MM.1S (cell line): Measurements from ENCODE around the gene STK4.

Source experiments
- EZH2 ChIP-seq: fragments of 300-600 bp; sonication (generic); optimal IDR thresholded peaks from 2 replicates; pipeline ENCODE3; 2017; ENCODE audit warnings: low read depth, mild to moderate bottlenecking, antibody characterized with exemption, low read length, mixed read lengths
- EZH2phosphoT487 ChIP-seq: fragments of 300-600 bp; sonication (generic); IDR thresholded peaks from 2 replicates; pipeline ENCODE4 v1.6.1; 2018; ENCODE audit warnings: antibody characterized with exemption, low read length
- TF ChIP-seq, protein P1 (sequence below): fragments of 300-600 bp; sonication (generic); IDR thresholded peaks from 2 replicates; pipeline ENCODE4 v1.5.1; 2016; ENCODE audit warnings: antibody characterized with exemption, low read length, mixed read lengths

DNA sequence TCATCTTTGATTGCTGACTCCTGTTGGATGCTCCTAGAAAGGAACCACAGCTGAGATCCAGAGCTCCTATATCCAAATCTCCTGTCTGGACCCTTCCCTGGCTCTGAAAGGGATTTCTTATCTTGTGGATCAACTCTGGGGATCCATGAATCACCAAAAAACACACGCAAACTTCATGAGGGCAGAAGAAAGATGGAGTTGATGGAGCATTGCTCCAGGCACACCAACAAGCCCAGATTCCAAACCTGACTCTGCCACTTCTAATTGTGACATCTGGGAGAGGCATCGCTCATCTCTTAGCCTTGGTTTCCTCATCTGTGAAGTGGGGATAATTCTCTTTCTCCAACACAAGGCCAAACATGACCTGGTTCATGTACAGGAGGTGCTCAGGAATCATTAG, 127.9 kb downstream of the STK4 start:
- TF ChIP-seq, protein P1, sequence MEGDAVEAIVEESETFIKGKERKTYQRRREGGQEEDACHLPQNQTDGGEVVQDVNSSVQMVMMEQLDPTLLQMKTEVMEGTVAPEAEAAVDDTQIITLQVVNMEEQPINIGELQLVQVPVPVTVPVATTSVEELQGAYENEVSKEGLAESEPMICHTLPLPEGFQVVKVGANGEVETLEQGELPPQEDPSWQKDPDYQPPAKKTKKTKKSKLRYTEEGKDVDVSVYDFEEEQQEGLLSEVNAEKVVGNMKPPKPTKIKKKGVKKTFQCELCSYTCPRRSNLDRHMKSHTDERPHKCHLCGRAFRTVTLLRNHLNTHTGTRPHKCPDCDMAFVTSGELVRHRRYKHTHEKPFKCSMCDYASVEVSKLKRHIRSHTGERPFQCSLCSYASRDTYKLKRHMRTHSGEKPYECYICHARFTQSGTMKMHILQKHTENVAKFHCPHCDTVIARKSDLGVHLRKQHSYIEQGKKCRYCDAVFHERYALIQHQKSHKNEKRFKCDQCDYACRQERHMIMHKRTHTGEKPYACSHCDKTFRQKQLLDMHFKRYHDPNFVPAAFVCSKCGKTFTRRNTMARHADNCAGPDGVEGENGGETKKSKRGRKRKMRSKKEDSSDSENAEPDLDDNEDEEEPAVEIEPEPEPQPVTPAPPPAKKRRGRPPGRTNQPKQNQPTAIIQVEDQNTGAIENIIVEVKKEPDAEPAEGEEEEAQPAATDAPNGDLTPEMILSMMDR, result no peak
- no peak for TF ChIP-seq EZH2
- TF ChIP-seq EZH2phosphoT487, result no peak
